Measurements from ENCODE around the gene PHF19.

DNA sequence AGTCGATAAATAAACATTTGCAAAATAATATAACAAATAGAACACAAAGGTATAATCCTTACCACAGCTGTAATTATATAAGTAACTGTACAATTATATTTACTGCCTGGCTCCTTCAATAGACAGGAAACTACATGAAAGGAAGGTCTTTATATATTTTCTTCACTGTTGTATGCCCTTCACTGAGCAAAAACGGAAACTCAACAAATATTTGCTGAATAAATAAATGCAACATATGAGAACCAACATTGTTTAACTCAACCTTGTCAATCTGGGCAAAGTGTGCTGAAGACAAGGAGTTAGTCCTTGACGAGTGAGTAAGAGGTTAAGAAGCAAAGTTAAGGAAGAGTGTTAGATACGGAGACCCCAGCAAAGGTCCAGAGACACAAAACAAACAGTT lies 56.9 kb downstream of the PHF19 start:
- no peak for TF ChIP-seq CTCF (IDR thresholded peaks at IDR 0.05)
- TF ChIP-seq POLR2A (IDR thresholded peaks at IDR 0.05), result no peak

Measured in right lobe of liver (tissue), 4 donors.